ENCODE data around the gene S100A16. TPM values are rescaled to one million over a fixed set of nuclear protein-coding genes. Genes with fewer than 3 reads are reported as not detected.

Gene S100A16
- total and polyA plus RNA-seq, 4 donors = 46.0 to 135 (median 111) TPM

DNA sequence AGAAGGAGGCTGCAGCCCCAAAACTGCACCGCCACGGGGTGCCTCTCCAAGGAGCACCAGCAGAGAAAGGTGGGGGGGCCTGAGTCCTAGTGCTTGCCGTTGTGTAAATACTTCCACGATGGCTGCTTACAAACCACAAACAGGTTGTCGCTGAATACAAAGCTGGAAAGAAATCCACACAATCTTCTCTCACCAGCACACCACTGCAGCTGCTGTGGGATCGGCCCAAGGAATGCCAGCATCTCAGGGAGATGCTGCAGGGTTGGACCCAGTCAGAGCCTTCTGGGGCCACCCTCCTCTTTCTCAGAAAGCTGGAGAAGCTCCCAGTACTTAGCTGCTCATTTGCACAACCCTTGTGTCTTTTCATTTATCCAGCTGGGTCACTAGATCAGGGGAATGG, 6.2 kb upstream of the S100A16 start:
- H3K27me3 ChIP-seq (ENCODE audit: control insufficient read depth, insufficient read depth, low read length) = no peaks in the 10 kb centered on the region
- peaks cover 6% of the 10 kb centered on the region for H3K4me1 ChIP-seq (ENCODE audit: control insufficient read depth, insufficient read depth, low read length)
- no peak overlapping the region for H3K27ac ChIP-seq (ENCODE audit: low read depth, low read length)
- WGBS (ENCODE audit: insufficient coverage) = 96% methylated on average over 5 of the region's 6 CpGs
- peaks cover 4% of the 10 kb centered on the region for H3K36me3 ChIP-seq (ENCODE audit: control insufficient read depth, insufficient read depth, low read length)
- no peaks in the 10 kb centered on the region for H3K9me3 ChIP-seq (ENCODE audit: control insufficient read depth, insufficient read depth, low read length)
- no peak for DNase-seq (ENCODE audit: low read depth in 4 of 6, low spot score in 6 of 6)
- no peak overlapping the region for H3K4me3 ChIP-seq (ENCODE audit: low read depth, low read length)

GRCh38 chr1:153617663-153618062, 4.7 kb upstream of the S100A16 start:
- no peak overlapping the region for H3K4me3 ChIP-seq (ENCODE audit: low read depth, low read length)
- WGBS (ENCODE audit: insufficient coverage) = 75% methylated on average over 6 of the region's 6 CpGs
- H3K9me3 ChIP-seq (ENCODE audit: control insufficient read depth, insufficient read depth, low read length) = no peaks in the 10 kb centered on the region
- H3K4me1 ChIP-seq (ENCODE audit: control insufficient read depth, insufficient read depth, low read length) = peaks cover 14% of the 10 kb centered on the region
- no peaks in the 10 kb centered on the region for H3K27me3 ChIP-seq (ENCODE audit: control insufficient read depth, insufficient read depth, low read length)
- no peak overlapping the region for H3K27ac ChIP-seq (ENCODE audit: low read depth, low read length)
- peaks cover 4% of the 10 kb centered on the region for H3K36me3 ChIP-seq (ENCODE audit: control insufficient read depth, insufficient read depth, low read length)
- peak in 1 of 6 donors; percentile 44 for DNase-seq (ENCODE audit: low read depth in 4 of 6, low spot score in 6 of 6)

- Histone ChIP-seq H3K4me3 (ENCODE audit: low read depth, low read length) (no peak overlapping the region), H3K9me3 (ENCODE audit: control insufficient read depth, insufficient read depth, low read length) (no peaks in the 10 kb centered on the region), H3K36me3 (ENCODE audit: control insufficient read depth, insufficient read depth, low read length) (peaks cover 4% of the 10 kb centered on the region), H3K27me3 (ENCODE audit: control insufficient read depth, insufficient read depth, low read length) (no peaks in the 10 kb centered on the region), H3K4me1 (ENCODE audit: control insufficient read depth, insufficient read depth, low read length) (peaks cover 22% of the 10 kb centered on the region), H3K27ac (ENCODE audit: low read depth, low read length) (no peak overlapping the region)
- DNase-seq (ENCODE audit: low read depth in 4 of 6, low spot score in 6 of 6) = no peak
- WGBS (ENCODE audit: insufficient coverage) = 78% methylated on average over 4 of the region's 5 CpGs
Measured at GRCh38 chr1:153616917-153617311, 4.0 kb upstream of the S100A16 start.

DNA sequence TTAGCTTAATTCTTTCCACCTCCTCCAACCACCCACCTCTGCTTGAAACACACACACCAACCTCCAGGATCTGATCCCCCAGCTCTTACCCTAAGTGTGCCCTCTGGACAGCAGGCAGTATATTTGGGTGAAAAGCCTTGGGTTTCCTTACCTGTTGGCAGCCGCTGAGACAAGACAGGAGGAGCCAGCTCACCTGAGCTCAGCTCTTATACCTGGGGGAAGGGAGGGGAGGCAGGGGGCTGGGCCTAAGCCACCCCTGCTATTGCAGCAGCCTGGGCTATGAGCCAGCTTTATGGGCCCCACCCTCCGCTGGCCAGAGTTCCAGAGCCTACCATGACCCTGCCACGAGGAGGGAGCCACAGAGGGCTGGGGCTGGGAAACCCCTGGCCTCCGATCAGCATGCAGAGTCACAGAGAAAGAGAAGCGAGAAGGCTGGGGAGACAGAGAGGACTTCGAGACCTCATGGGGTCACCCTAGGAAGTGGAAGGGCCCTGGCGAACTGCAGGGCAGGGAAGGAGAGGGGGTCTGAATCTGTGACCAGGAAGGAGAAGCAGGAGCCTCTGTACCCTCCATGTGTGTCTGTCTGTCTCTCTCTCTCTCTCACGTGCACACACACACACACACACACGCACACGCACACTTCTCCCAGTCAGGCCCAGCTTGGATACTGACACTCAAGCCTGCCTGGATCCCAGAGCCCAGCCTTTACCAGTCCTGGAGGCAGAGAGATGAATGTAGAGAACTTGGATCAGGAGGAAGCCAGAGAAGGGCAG, 3.4 kb upstream of the S100A16 start, which contains the start of gene S100A14:
S100A14 (minus strand) TSS at position 182 of the 773 bp plus-strand sequence. CDS start 467 bp downstream, outside the sequence.
- H3K9me3 ChIP-seq (ENCODE audit: control insufficient read depth, insufficient read depth, low read length) = no peaks in the 10 kb centered on the region
- H3K36me3 ChIP-seq (ENCODE audit: control insufficient read depth, insufficient read depth, low read length) = peaks cover 4% of the 10 kb centered on the region
- peaks cover 24% of the 10 kb centered on the region for H3K4me1 ChIP-seq (ENCODE audit: control insufficient read depth, insufficient read depth, low read length)
- H3K27ac ChIP-seq (ENCODE audit: low read depth, low read length) = no peak within 1 kb of the TSS
- H3K4me3 ChIP-seq (ENCODE audit: low read depth, low read length) = no peak within 1 kb of the TSS
- no peaks in the 10 kb centered on the region for H3K27me3 ChIP-seq (ENCODE audit: control insufficient read depth, insufficient read depth, low read length)
- WGBS (ENCODE audit: insufficient coverage) = 74% methylated on average over 6 of the region's 10 CpGs
- no peak for DNase-seq (ENCODE audit: low read depth in 4 of 6, low spot score in 6 of 6)

DNA sequence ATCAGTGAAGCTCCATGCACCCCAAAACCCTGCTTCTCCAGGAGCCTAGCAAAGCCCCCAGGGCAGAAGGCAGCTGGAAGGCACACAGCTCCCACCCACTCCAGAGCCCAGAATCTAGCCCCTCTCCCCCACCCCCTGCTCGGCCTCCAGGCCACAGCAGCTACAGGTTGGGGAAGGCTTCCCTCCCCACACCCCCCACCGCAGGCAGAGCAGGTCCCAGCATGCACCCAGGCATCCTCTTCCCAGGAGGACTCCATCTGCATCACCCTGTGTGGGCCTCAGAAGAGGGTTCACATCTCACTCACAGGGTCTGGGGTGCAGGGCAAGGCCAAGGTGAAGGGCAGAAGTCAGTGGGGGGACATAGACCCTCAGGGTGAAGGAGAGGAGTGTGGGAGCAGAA, 2.5 kb upstream of the S100A16 start:
- Histone ChIP-seq H3K9me3 (ENCODE audit: control insufficient read depth, insufficient read depth, low read length) (no peaks in the 10 kb centered on the region), H3K4me1 (ENCODE audit: control insufficient read depth, insufficient read depth, low read length) (peaks cover 30% of the 10 kb centered on the region)

DNA sequence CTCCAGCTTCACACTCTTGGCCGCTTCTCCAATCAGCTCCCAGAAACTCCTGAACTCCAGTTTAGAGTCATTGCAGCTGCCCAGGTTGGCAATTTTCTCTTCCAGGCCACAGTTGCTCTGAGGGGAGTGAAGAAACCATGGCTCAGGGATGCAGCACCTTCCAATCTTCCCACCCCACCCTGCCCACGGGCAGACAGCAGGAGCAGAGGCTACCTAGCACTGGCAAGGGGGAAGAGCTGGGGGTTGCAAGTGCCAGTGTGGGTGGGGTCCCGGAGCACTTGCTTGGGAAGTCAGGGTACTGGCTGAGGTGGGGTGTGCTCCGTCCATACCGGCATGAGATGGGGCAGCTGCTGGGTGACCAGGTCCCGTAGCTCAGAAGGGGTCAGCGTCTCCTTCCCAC, 2.0 kb upstream of the S100A16 start:
- H3K4me1 ChIP-seq (ENCODE audit: control insufficient read depth, insufficient read depth, low read length) = peaks cover 34% of the 10 kb centered on the region
- H3K4me3 ChIP-seq (ENCODE audit: low read depth, low read length) = no peak overlapping the region
- no peak for DNase-seq (ENCODE audit: low read depth in 4 of 6, low spot score in 6 of 6)
- no peak overlapping the region for H3K27ac ChIP-seq (ENCODE audit: low read depth, low read length)
- no peaks in the 10 kb centered on the region for H3K27me3 ChIP-seq (ENCODE audit: control insufficient read depth, insufficient read depth, low read length)
- H3K9me3 ChIP-seq (ENCODE audit: control insufficient read depth, insufficient read depth, low read length) = no peaks in the 10 kb centered on the region
- H3K36me3 ChIP-seq (ENCODE audit: control insufficient read depth, insufficient read depth, low read length) = no peaks in the 10 kb centered on the region
- WGBS (ENCODE audit: insufficient coverage) = 80% methylated on average over 1 of the region's 7 CpGs

More for the DNA sequence above, 2.5 kb upstream of the S100A16 start:
- DNase-seq (ENCODE audit: low read depth in 4 of 6, low spot score in 6 of 6) = no peak
- H3K4me3 ChIP-seq (ENCODE audit: low read depth, low read length) = no peak overlapping the region
- no peaks in the 10 kb centered on the region for H3K27me3 ChIP-seq (ENCODE audit: control insufficient read depth, insufficient read depth, low read length)
- peaks cover 4% of the 10 kb centered on the region for H3K36me3 ChIP-seq (ENCODE audit: control insufficient read depth, insufficient read depth, low read length)
- WGBS (ENCODE audit: insufficient coverage) = 80% methylated on average over 1 of the region's 2 CpGs
- no peak overlapping the region for H3K27ac ChIP-seq (ENCODE audit: low read depth, low read length)

DNA sequence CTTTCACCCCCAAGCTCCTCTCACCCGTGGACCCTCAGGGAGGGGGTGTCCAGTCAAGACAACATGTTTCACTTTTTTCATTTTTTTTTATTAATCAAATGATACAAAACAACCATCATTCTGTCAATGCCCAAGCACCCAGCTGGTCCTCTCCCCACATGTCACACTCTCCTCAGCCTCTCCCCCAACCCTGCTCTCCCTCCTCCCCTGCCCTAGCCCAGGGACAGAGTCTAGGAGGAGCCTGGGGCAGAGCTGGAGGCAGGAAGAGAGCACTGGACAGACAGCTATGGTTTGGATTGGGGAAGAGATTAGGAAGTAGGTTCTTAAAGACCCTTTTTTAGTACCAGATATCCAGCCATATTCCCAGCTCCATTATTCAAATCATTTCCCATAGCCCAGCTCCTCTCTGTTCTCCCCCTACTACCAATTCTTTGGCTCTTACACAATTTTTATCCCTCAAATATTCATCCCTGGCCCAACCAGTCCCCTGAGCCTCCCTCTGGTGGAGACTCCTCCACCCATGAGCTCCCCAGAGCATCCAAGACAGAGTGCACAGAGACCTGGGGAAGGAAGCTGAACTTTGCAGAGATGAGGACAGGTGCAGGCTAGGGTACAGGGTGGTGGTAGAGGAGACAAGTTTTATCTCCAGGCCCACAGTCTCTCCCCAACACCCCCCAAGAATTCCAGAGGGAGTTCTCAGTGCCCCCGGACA, 1.4 kb upstream of the S100A16 start:
- Histone ChIP-seq H3K27me3 (ENCODE audit: control insufficient read depth, insufficient read depth, low read length) (no peaks in the 10 kb centered on the region), H3K9me3 (ENCODE audit: control insufficient read depth, insufficient read depth, low read length) (no peaks in the 10 kb centered on the region), H3K27ac (ENCODE audit: low read depth, low read length) (no peak overlapping the region), H3K36me3 (ENCODE audit: control insufficient read depth, insufficient read depth, low read length) (no peaks in the 10 kb centered on the region), H3K4me3 (ENCODE audit: low read depth, low read length) (no peak overlapping the region), H3K4me1 (ENCODE audit: control insufficient read depth, insufficient read depth, low read length) (peaks cover 39% of the 10 kb centered on the region)
- 86% methylated on average over 2 of the region's 2 CpGs for WGBS (ENCODE audit: insufficient coverage)
- no peak for DNase-seq (ENCODE audit: low read depth in 4 of 6, low spot score in 6 of 6)

DNA sequence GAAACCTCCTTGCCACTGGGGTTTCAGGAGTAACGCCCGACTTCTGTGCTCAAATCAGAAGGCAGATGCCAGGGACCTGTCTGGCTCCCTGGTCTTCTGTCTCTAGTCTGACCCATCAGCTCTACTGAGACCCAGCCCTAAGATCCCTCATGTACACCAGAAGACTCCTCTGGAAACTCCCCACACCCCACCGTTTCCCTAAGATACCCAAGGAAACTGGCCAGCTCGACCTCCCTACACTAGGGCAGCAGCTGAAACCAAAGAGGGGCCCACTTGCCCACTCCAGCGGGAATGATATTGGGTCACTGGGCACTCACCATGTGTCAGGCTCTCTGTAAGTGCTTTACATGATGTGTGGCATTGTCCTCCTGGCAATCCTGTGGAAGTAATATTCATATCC, 469 bp upstream of the S100A16 start:
- Histone ChIP-seq H3K4me3 (ENCODE audit: low read depth, low read length) (no peak overlapping the region), H3K27me3 (ENCODE audit: control insufficient read depth, insufficient read depth, low read length) (no peaks in the 10 kb centered on the region), H3K36me3 (ENCODE audit: control insufficient read depth, insufficient read depth, low read length) (peaks cover 4% of the 10 kb centered on the region), H3K27ac (ENCODE audit: low read depth, low read length) (no peak overlapping the region), H3K9me3 (ENCODE audit: control insufficient read depth, insufficient read depth, low read length) (no peaks in the 10 kb centered on the region), H3K4me1 (ENCODE audit: control insufficient read depth, insufficient read depth, low read length) (peaks cover 48% of the 10 kb centered on the region)
- 83% methylated on average over 3 of the region's 5 CpGs for WGBS (ENCODE audit: insufficient coverage)
- no peak for DNase-seq (ENCODE audit: low read depth in 4 of 6, low spot score in 6 of 6)

- H3K27me3 ChIP-seq (ENCODE audit: control insufficient read depth, insufficient read depth, low read length) = no peaks in the 10 kb centered on the region
- peaks cover 15% of the 10 kb centered on the region for H3K36me3 ChIP-seq (ENCODE audit: control insufficient read depth, insufficient read depth, low read length)
- peak overlapping the region; percentile 82 for H3K27ac ChIP-seq (ENCODE audit: low read depth, low read length)
- WGBS (ENCODE audit: insufficient coverage) = 39% methylated on average over 9 of the region's 11 CpGs
- peak overlapping the region; percentile 43 for H3K4me3 ChIP-seq (ENCODE audit: low read depth, low read length)
- H3K9me3 ChIP-seq (ENCODE audit: control insufficient read depth, insufficient read depth, low read length) = no peaks in the 10 kb centered on the region
- H3K4me1 ChIP-seq (ENCODE audit: control insufficient read depth, insufficient read depth, low read length) = peaks cover 56% of the 10 kb centered on the region
- peak in 1 of 6 donors; percentile 39 for DNase-seq (ENCODE audit: low read depth in 4 of 6, low spot score in 6 of 6)
Measured at GRCh38 chr1:153612111-153612754, 704 bp downstream of the S100A16 start.

Data from spinal cord (tissue), 10 donors.